Stimulated activated CD8-positive, alpha-beta memory T cell treated with anti-CD3 and anti-CD28 coated beads, Interleukin-15, amount 100 ng/mL, for 1 hour (primary cell): Measurements from ENCODE around the gene JADE1.
A peak's percentile ranks its signal among the peaks of the same experiment; 100 is the strongest.

Experiments used
- DNase-seq: peaks from one replicate; pipeline ENCODE4 v3.0.0-alpha.2; 2020; ENCODE audit warnings: low read depth

Gene JADE1

DNA sequence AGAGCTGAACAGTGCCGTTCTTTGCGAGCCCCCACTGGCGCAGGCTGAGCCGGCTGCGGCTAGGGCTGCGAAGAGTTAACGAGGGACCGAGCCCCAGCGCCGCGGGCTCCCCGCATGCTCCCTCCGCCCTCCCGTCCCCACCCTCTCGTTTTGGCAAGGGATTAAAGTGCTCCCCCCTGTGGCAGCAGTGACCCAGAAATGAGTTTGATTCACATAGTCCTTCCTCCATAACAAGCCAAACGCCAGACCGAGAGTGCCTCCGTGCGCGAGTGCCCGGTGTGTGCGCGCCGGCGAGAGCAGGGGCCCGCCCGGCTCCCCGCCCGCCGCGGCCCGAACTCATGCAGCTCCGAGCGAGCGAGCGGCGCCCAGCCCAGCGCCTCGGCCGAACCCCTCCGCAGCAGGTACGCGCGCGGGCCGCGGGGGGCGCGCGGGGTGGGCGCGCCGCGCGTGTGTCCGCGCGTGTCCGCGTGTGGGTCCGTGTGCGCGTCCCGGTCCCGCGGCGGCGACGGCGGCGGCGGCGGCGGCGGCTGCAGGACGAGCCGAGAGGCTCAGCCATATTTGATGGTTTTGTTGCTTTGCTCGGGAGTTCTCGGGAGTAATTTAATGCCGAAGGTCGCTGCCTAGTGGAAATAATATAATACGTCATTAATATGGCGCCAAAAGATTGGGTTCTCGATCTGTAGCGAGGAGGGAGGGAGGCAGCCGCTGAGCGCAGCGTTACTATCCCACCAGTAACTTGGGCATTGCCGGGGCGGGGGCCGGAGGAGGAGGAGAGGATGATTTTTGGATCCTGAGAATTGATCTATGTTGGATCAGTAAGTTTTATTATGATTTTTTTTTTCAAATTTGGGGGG, at the start of gene JADE1:
Gene JADE1, plus strand, starts transcription at position 224 of the 854 bp plus-strand sequence. CDS start 22,059 bp downstream, outside the sequence.
- DNase-seq = peak; percentile 84

DNA sequence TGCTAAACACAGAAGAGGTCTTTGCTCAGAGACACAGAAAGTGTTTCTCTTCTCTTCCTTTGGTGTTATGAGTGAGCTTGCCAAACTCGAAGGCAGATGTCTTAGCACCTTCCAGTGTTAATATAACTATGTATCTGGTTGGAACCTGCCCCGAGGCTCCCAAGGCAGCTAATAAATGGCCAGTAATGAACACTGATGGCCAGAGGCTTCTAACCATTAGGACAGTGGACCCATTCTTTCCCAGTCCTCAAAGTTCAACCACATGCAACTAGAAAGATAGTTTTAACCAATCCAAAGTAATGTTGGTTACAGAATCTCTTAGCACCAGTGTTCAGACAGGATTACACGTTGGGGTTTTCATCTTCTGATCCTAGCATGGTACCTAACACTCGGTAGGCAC, 42.7 kb upstream of the JADE1 start:
- DNase-seq = no peak

DNA sequence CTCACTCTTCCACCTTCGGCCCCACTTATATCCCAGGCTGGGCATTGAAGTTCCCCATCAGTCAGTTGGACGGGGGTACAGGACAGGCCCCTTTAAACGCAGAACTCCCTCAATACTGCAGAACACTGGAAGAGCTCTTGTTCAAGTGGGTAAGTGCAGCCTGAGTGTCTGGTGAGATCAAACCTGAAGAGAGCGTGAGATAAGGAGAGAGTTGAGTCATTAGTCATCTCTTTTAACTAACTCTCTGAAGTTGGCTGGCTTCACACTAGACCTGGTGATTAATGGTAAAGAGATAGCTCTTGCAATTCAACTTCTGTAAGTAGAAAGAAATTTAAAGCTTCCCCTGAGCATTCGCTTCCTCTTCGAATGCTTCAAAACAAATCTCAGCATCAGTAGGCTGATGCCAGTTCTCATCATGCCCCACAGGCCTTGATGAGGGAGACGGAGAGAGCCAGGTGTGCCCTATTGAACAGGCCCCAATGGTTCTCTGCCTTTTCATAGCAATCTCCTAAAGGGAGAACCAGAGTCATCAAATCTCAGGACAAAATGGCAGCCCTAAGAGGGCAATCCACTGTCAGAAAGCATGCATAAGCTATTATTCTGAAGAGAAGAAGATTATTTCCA, 41.0 kb upstream of the JADE1 start:
- no peak for DNase-seq

DNA sequence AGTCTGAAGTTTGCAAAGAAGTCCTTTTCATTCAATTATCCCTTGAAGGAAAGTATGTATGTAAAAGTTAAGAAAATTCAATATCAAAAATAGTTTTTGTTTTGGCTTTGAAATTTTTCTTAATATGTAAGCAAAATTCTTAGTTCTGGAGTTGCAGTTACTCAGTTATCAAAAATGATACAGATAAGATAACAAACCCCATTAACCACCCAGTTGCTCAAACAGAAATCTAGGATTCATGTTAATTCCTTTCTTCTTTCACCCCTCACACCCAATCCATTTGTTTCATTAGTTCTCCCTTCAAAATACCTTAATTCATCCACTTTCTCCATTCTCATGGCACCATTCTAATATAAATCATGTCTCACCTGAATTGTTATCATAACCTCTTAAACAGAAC, 40.5 kb upstream of the JADE1 start:
- no peak for DNase-seq

DNA sequence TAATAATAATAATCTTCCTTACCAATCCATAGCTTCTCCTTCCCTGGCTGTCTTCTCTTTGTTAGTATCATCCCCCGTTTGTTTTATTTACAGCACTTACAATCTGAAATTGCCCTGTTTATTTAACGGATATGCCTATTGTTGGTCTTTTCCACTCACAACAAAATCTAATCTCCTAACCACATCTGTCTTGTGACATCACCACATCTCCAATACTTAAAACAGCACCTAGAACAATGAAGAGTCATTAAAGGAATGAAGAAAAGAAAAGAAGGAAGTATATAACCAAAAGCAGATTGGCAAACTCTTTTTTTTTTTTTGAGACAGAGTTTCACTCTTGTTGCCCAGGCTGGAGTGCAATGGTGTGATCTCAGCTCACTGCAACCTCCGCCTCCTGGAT, 38.7 kb upstream of the JADE1 start:
- no peak for DNase-seq

DNA sequence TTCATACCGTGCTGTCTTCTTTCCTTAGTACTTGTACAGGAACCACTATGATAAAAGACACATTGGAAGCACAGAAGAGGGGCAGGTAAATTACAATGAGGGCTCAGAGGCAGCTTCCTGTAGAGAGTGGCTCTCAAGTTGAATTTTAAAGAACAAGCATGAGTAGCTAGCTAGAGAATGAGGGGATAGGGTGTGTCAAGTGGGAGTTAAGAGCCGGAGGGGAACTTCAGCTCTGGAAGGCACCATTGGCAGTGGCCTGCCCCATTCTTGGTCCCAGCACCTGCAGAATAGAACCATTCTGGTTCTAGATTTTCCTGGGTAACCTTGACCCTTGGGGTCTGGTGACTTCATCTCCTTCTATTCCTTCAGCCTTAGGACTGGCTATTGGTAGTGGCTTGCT, 34.0 kb upstream of the JADE1 start:
- DNase-seq = no peak

DNA sequence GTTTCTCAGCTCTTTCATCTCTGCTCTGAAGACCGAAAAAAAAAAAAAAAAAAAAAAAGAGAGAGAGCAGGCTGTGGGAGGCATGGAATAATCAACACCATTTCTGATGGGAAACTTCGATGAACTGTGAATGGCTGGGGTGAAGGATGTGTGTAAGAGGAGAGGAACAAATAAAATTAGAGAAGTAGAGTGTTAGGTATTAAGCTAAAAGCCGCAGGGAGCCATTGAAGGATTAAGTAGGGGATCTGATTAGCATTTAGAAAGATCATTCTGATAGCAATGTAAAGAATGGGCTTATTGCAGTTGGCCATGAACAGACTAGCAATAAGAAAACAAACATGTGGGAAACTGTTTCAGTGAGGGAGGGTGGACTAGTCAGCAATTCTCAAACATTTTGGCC, 33.6 kb upstream of the JADE1 start:
- no peak for DNase-seq

DNA sequence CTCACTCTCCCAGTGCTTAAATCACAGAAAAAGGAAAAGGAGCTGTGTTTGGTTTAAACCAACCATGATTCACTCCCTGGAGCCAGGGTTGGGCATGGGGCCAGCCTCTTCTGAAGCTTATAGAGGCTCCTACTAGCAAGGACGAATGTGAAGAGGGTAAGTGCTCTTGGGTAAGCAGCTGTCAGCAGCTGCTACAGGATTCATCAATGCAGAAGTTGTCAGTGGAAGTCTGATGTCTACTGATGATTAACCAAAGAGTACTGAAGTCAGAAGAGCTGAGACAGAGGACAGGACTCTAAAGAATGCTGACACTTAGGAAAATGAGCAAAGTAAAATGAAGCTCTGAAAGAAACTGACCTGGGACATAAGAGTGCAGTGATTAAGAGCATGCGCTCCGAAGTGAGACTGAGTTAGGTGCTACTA, 32.7 kb upstream of the JADE1 start:
- no peak for DNase-seq

DNA sequence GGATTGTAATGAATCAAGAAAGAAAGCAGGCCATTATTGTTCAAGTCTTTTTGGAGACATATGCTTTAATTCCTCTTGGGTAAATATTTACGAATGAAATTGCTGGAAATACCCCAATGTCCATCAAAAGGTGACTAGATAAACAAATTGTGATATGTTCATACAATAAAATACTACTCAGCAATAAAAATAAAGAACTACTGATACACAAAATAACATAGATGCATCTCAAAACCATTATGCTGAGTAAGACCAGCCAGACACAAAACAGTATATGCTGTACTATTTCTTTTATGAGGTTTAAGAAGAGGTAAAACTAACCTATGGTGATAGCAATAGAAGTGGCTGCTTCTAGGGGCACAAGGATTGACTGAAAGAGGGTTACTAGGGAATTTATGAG, 28.8 kb upstream of the JADE1 start:
- no peak for DNase-seq

DNA sequence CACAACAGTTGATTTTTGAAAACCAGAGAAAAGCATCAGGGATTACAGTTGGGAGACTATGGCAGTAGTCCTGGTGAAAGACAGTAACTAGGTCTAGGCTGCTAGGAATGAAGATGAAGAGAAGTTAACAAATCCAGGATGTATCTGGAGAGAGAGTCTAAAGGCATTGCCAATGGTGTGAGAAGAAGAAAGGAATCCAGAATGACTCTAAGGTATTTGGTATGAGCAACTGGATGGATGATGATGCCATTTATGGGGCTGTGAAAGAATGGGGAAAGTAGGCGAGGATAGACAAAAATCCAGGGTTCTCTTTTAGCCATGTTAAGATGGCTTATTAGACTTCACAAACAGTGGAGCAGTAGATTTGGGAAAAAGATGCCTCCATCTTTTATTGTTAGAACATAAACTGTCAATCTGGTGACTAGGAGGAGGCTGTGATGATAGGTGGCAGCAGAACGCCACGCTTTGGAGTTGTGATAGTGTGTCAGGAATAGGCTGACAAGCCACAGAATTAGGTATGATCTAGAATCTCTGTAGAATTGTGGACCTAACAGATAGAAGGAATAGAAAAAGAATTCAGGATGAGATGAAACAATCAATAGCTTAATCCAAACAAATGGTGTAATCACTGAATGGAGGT, 27.3 kb upstream of the JADE1 start:
- peak; percentile 33 for DNase-seq

DNA sequence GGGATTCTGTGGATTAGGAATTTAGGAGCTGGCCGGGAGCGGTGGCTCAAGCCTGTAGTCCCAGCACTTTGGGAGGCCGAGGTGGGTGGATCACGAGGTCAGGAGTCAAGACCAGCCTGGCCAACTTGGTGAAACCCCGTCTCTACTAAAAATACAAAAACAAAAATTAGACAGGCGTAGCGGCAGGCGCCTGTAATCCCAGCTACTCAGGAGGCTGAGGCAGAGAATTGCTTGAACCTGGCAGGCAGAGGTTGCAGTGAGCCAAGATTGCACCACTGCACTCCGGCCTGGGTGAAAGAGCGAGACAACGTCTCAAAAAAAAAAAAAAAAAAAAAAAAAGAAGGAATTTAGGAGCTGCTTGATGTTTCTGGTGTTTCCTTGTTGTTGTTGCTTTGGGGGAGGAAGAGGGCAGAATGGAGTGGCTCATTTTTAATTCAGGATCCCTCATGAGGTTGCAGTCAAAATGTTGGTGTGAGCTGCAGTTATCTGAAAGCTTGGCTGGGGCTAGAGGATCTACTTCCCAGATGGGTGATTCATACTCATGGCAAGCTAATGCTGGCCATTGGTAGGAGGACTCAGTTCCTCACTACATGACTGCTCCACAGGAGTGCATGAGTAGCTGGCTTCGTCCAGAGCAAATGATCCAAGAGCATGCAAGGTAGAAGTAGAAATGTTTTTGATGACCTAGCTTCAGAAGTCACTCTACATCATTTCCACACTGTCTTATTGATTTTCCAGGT, 26.5 kb upstream of the JADE1 start:
- no peak for DNase-seq

DNA sequence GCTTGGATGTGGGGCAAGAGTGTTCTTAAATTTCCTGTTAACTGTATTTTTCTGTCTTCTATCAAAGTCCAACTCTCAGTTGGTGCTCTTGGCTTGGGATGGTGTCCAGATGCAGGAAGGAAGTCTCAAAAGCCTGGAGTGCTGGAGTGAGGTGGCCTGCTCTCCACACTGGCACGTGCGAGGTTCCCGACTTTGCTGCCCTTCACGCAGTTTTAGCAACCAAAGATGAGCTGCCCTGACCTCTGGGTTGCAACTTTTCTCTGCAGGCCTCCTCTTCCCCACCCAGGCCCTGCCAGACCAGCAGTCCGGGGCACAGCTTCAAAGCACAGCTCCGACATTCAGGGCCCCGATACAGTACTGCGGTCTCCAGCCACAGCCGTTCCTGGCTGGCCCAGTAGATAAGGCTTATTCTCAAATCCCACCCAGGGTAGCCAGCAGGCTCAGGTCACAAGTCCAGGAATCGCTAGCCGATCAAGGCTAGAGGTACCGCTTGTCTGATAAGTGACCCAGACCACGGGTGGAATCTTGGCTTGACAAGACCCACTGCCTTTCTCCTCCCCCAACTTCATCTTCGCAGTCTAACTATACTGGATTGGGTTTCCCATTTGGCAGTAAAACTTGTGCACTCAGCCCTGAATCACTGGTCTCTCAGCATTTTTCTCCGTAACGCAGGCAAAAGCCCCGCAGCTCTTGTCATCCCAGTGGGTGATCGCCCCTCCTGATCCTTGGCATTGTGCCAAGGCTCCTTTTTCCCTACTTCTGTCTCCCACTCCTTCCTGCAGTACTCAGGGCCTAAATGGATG, 21.8 kb upstream of the JADE1 start:
- no peak for DNase-seq

DNA sequence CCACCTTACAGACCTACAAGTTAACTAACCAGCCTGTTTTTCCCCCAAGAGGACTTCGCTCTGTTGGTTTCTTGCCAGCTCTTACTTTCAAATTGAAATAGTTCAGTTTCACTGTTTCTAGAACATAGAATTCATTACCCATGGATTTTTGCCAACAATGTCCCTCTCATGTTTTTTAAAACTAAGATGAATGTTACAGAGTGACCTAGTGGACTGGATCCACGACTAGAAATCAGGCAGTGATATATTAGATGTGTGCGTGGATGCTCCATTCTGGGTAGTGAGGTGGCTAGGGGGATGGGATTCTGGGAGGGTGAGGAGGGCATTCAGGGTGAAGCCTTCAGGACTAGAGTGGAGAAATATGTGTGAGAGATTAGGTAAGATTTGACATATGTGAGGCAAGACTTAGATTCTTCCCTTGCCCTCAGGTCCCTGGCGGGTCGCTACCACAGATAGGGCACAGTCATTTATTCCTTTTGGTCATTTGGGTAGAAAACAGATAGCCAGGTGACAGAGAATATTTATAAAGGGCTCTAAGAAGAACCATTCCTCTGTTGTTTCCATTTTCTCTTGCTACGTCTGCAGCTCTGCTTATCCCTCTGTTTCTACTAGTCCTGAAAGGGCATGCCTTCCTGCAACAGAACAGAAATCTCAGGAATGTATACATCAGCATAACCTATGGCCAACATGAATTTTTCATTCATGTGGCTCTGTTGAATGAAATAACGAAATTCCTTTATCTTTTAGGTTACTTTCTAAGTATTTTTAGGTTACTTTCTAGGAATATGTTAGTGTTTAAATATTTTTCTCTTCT, 15.4 kb upstream of the JADE1 start:
- no peak for DNase-seq

DNA sequence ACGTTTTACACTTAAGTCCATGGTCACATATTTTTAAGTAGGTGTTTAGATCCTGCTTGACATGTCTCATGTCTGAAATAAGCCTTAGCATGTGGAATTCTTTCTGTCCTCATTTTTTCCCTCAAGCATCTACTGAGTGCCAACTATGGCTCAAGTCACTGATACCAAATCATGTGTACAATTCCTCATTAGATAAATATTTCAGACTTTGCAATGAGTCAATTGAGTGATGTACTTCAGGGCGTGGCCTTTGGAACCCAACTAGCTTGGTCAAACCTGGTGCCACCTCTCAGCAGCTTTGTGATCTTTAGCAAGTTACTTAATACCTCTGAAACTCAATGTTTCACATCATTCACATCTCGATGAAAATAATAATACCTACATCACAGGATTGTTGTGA, 12.6 kb upstream of the JADE1 start:
- no peak for DNase-seq

DNA sequence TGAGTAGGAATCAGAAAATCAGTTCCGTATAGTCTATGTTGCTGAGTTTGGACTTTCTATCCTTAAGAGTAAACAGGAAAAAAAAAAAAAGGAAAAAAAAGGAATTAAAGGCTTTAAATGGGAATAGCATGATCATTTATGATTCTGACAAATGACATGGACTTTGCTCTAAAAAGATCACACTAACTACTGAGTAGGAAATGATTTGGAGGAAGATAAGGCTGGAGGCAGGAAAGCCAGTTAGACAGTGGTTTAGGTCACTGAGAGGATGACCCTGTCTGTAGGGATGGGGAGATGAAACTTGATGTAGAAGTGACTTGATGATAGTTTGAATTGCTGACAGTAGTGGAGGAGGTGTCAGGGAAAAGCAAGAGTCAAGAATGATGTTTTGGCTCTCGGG, 9.2 kb upstream of the JADE1 start:
- no peak for DNase-seq

DNA sequence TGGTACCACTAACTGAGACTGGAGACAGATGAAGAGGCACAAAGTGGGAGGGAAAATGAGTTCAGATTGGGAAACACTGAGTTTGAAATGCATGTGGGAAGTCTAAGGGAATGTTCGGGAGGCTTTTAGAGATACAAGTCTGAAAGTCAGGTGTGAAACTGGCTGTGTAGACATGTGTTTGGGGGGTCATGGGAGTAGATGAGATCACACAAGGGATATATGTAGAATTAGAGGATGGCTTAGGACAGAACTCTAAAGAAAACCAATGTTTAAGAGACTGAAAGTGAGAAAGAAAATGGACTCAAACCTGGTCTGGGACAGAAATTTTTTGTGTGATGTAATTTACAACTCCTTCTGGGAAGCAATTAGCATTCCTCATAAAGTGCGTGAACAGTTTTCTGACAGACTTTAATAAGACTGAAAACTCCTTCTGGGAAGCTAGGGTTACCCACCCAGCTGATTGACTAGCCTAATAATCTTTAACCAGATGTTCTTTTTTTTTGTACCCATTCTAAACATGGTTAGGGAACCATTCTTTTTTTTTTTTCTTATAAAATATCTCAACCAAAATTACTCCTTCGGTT, 8.7 kb upstream of the JADE1 start:
- DNase-seq = no peak

DNA sequence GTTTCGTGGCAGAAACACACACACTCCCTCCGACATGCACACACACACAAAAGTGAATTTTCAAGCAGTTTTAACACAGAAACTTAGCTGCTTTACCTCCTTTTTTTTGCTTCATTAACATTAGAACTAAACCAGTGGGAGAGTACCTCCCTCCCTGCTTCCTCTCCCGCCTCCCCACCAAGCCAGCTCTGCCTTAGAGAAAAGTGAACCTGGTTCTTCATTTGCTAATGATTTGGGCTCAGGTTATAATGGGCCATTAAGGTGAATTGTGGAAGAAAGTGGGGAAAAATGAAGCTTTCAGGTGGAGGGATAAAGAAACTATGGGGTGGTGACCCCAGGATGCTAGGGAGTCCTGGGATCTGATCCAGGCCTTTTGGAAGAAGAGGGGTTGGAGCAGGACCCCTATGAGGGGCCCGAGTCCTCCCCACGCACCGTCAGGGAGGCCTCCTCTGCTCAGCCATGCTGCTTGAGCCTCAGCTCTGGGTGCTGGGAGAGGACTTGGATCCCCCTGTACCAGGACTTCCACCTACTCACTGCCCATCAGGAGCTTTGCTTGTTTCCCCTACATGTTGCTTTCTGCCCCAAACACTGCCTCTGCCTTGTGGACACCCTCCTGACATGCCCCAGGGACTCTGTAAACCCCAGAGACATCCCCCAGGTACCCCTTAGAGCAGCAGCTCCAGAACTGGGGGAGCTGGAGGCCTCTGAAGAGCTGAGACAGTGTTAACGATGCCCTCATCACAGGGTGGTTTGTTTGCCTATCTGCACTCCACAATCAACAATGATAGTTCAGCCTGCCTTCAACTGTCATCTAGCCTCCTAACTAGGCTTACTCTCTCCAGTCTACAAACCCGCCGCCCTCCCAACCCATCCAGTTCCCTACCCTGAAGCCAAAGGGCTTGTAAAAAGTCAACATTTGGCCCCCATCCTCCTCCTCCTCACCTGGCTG, 6.5 kb upstream of the JADE1 start:
- DNase-seq = no peak

DNA sequence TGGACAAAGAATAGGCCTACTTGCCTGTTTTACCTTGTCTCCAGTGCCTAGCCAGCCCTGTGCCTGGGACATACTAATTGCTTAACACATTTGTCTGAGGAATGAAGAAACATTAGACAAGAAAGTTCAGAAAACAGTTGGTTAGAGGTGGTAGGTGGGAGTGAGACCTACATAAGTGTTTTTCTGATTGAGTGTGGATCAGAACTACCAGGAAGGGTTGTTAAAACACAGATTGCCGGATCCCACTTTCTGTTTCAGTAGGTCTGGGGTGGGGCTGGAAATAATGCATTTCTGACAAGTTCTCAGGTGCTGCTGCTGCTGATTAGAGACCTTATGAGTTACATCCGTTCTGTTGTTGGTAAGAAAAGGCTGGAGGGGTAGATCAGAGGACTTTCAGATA, 5.7 kb upstream of the JADE1 start:
- no peak for DNase-seq

DNA sequence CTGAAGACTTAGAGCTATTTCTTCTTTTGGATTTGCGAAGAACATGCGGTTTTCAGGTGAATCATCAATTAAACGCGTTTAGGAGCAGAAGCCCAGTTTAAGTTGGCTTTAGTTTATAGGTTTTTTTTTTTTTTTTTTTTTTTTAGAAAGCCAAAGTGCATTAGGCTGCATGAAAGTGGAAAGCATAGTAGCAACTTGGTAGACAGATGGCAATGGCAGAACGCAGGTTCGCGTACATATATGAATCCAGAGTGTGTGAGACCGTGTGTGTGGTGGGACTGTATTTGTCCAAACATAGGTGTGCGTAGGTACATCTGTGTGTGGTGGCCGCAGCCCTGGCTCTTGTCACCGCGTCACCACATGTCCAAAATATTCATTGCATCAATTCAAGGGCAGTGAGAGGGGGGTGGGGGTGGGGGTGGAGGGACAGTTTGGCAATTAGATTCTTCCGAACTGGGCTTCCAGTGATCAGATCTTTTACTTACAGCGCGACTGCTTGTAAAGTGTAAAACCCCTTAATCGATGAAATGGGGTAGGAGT, 901 bp downstream of the JADE1 start:
- DNase-seq = no peak
